ELF-1 (cell line): ENCODE data around the gene RBM38.
"Not testable (repeated sequence)": the region's sequence is repeated elsewhere in the genome, so short reads cannot be mapped to it uniquely, and the experiment has no call there.

ENCODE experiments used
- DNase-seq: peaks from one replicate; pipeline ENCODE4 v3.0.0-alpha.2; 2016; ENCODE audit warnings: low read depth, low spot score

The RBM38 gene

GRCh38 chr20:57390604-57391438 lies at the start of gene RBM38:
TSS of gene RBM38 (plus strand) at chr20:57391396. CDS start at chr20:57391582, 186 bp downstream.
- peak; percentile 78 for DNase-seq

- DNase-seq: no peak
These were observed 49.5 kb upstream of the RBM38 start for GRCh38 chr20:57341663-57342062.

GRCh38 chr20:57342829-57343228 lies 48.4 kb upstream of the RBM38 start:
- no peak for DNase-seq

GRCh38 chr20:57346477-57346876 lies 44.7 kb upstream of the RBM38 start:
- peak; percentile 68 for DNase-seq

- no peak for DNase-seq
These were observed 43.8 kb upstream of the RBM38 start for GRCh38 chr20:57347393-57347792.

GRCh38 chr20:57348200-57348921 lies 42.8 kb upstream of the RBM38 start:
- not testable (repeated sequence) for DNase-seq

- peak; percentile 15 for DNase-seq
These were observed 42.1 kb upstream of the RBM38 start for GRCh38 chr20:57348922-57349574.

GRCh38 chr20:57350081-57350710 lies 41.0 kb upstream of the RBM38 start:
- no peak for DNase-seq

- not testable (repeated sequence) for DNase-seq
These were observed 40.5 kb upstream of the RBM38 start for GRCh38 chr20:57350726-57351041.

GRCh38 chr20:57351042-57351783 lies 40.0 kb upstream of the RBM38 start, which contains the start of gene RAE1:
TSS of gene RAE1 (plus strand) at chr20:57351255. CDS start at chr20:57354039, 2,784 bp downstream.
- peak; percentile 91 for DNase-seq

- DNase-seq: no peak
These were observed 38.9 kb upstream of the RBM38 start for GRCh38 chr20:57352305-57352704.

- no peak for DNase-seq
These were observed 37.8 kb upstream of the RBM38 start for GRCh38 chr20:57353351-57353750.

GRCh38 chr20:57361517-57361916 lies 29.7 kb upstream of the RBM38 start:
- DNase-seq: no peak

- DNase-seq: no peak
These were observed 26.7 kb upstream of the RBM38 start for GRCh38 chr20:57364451-57364850.

- no peak for DNase-seq
These were observed 21.6 kb upstream of the RBM38 start for GRCh38 chr20:57369596-57369995.

GRCh38 chr20:57370316-57370715 lies 20.9 kb upstream of the RBM38 start:
- no peak for DNase-seq

GRCh38 chr20:57371363-57371762 lies 19.8 kb upstream of the RBM38 start:
- no peak for DNase-seq

GRCh38 chr20:57372157-57372556 lies 19.0 kb upstream of the RBM38 start:
- DNase-seq: no peak

- DNase-seq: no peak
These were observed 18.4 kb upstream of the RBM38 start for GRCh38 chr20:57372581-57373350.

GRCh38 chr20:57374343-57374930 lies 16.8 kb upstream of the RBM38 start:
- no peak for DNase-seq
